ENCODE data around the gene SLC16A8.
"Not testable (repeated sequence)": the region's sequence is repeated elsewhere in the genome, so short reads cannot be mapped to it uniquely, and the experiment has no call there.

Gene SLC16A8

DNA sequence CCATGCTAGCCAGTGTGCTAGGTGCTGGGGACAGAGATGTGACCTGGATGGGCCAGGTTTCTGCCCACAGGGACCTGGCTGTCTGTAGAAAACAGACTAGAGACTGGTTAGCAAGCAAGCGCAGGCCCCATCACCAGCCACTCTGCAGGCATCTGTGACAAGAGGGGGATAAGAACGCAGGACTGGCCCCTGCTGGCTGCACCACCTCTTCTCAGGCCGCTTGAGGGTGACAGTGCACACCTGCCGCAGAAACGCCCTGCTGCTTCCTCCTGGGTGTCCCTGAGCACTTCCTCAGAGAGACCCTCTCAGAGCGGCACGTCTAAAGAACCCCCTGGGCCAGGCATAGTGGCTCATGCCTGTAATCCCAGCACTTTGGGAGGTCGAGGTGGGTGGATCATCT is 32.7 kb downstream of the SLC16A8 start:
- DNase-seq (ENCODE audit: extremely low spot score, insufficient read length, low read depth) (no peak), FAIRE-seq (no peak)

DNA sequence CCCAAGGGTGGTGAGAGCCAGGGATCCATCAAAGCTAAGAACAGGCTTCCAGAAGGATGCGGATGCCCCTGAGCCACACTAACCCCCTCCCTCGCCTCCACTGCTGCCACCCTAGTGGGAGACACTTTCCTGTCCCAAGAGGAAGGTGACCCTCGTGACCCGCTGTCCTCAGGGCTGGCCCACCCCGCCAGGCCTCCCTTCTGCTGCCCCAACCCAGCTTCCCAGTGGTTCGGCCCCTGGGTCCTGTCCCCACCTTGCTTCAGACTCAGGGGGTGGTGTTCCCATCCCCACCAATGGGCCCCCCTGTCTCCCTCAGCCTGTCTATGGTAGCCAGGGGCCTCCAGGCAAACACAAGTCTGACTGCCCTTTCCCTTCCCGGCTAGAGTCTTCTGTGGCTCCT is 33.3 kb downstream of the SLC16A8 start:
- FAIRE-seq (no peak), DNase-seq (ENCODE audit: extremely low spot score, insufficient read length, low read depth) (no peak)

DNA sequence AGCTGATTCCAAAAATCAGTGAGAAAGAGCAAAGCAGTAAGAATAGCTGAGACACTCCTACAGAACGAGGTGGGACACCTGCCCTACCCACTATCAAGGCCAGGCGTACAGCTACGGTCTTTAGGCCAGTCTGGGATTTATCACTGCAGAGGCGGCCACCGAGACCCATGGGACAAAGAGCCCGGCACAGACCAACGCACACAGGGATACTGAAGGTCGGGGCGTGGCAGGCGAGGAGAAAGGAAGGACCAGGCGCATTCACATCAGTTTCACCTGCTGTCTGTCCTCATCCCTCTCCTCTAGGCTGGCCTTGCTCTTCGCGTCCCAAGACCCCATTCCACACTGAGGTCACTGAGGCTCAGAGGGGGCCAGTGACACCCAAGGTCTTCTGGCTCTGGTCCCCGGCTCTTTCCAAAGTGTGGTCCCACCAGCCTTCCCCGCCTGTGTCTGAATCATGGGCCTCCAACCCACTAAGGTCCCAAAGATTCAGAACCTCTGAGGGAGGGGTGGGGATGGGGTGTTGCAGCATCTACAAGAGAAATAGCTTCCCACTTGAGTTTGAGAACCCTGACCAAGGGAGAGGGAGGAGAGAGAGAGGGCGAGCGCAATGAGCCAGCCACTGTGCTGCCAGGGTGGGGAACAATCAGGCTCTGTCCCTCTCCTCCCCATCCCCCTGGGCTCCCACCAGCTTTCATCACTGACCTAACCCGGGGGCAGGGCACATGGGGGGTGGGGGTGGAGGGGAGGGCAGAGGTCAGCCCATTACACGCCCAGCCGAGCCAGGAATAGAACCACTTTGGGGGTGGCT is 34.0 kb downstream of the SLC16A8 start:
- DNase-seq (ENCODE audit: extremely low spot score, insufficient read length, low read depth) (no peak), FAIRE-seq (no peak)

DNA sequence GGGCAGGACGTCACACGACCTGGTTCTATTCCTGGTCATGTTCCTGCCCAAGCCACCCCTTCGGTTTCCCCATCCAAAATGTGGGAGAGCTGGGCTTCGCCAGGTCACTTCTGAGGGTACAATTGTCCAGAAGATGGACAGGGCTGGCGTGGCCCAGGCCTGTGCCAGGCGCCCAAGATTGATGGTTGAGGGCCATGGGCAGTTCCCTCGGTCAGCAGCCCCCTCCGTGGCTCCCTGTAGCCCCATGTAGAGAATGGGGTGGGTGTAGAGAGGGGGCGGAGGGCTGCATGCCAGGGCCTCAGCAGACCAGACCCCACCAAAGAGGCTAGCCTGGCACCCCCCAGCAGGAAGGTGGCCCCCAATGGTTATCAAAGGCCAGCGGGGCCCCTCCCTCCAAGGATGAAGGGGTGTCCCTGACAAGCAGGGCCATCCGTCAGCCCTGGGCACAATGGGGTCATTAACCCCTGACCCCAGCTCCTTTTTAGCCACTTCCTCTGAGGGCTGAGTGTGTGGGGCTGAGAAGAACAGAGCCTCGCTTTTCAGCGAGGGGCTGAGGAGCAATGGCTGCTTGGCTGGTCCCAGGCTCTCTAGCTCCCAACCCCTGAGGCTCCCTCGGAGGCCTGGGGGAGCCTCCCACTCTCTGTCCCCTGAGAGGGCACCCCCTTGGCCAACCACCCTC is 37.8 kb downstream of the SLC16A8 start:
- DNase-seq (ENCODE audit: extremely low spot score, insufficient read length, low read depth) (no peak), FAIRE-seq (no peak)

DNA sequence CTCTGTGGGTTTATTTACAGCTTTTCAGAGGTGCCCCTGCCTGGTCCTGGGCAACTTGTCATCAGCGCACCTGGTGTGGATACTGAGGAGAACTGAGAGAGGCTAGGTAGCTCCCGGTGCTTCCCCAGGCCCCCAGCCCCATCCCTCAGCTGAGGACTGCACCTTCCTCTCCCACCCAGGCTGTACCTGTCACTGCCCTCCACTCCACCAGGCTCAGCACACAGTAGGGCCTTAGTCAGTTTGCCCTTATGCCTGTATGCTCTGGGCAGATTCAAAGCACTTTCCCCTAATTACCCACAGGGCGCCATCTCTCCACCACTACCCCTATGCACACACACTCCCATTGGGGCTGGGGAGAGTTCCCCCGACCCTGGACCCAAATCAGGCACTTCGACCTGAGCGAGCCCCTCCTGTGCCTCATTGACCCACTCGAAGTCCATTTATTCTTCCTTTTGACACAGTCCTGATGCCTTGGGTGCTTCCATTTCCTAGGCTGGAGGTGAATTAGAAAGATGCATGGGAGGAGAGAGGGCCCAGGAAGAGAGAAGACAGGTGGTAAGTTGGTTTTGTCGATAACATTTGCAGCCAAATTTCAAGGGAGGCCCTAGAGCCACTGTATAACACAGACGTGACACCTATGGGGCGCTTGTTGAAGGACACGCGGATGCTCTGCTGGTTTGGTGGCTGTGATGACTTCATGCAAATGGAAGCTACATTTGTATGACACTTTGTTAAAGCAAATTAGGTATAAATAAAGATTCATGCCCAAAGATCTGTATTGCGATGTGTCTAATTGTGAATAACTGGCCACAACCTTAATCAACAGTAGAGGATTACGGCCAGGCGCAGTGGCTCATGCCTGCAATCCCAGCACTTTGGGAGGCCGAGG is 40.6 kb downstream of the SLC16A8 start:
- FAIRE-seq (no peak), DNase-seq (ENCODE audit: extremely low spot score, insufficient read length, low read depth) (no peak)

DNA sequence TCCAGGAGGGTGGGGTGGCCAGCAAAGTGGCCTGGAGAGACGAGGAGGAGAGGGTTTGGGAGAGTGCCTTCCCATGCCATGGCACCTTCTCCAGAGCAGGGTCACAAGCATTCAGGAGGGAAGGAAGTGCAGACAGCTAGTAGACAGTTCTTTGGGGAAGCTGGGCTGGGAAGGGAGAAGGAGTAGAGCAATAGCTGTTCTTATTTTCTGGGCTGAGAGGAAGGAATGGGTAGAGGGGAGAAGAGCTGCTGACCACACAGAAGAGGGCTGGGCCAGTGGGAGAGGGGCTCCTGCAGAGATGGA is 41.5 kb downstream of the SLC16A8 start:
- DNase-seq (ENCODE audit: extremely low spot score, insufficient read length, low read depth): no peak

DNA sequence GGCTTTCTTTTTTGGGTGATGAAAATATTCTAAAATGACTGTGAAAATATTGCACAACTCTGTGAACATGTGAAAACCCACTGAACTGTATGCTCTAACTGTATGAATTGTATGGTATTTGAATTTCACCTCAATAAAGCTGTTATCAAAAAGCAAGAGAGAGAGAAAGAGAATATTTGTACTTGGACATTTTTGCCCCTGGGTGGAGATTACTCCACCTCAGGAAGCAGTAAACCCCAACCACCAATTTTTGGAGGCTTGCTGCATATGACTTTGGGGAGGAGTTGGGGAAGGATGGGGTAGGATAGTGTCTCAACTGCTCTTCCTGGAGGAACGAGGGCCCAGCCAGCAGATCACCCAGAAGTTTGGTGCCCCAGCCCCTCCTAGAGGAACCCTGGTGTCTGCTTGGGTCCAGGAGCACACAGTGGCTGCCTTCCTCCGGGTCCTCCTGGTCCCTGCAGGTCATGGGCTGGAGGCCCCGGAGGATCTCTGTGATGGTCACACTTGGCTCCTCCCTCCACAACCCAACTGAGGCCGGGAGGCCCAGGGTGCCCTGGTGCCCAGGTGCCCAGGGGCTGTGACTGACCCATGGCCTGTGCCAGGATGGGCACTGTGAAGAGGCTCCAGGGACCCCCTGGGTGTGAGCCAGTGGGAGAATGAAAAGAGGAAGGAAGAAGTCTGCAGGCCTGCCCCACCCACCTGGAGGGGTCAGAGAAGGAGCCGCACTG is 42.1 kb downstream of the SLC16A8 start:
- FAIRE-seq: no peak
- DNase-seq (ENCODE audit: extremely low spot score, insufficient read length, low read depth): no peak

More for the DNA sequence above, 41.5 kb downstream of the SLC16A8 start:
- FAIRE-seq: no peak

DNA sequence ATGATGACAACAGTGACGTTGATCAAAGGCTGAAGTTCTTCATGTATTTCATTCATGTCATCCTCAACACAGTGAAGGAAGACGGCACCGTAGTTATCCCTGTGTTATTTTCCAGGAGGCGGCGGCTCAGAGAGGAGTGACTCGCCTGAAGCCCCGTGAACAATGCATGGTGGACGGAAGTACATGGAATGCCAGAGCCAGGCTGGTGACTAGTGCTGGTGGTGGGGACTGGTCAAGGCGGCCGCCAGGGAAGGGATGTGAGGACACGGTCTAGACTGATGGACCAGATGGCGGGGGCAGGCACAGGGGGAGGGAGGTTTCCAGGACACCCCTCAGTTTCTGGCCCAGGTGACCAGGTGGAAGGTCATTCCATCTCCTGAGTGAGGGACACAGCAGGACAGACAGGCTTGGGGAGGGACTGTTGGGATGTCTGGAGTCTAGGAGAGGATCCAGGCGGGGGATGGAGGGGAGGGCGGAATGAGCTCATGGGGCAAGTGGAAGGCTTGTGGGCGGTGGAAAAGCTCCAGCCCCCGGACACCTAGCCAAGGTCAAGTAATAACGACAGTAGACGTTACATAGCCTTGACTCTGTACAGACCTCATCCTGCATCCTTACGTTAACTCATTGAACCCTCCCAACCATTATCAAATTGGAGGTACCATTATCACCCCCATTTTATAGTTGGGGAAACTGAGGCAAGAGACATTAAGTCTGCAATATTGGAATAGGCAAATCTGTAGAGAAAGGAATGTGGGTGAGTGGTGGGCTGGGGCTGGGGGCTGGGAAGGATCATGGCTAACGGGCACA is 42.8 kb downstream of the SLC16A8 start:
- FAIRE-seq (no peak), DNase-seq (ENCODE audit: extremely low spot score, insufficient read length, low read depth) (no peak)

DNA sequence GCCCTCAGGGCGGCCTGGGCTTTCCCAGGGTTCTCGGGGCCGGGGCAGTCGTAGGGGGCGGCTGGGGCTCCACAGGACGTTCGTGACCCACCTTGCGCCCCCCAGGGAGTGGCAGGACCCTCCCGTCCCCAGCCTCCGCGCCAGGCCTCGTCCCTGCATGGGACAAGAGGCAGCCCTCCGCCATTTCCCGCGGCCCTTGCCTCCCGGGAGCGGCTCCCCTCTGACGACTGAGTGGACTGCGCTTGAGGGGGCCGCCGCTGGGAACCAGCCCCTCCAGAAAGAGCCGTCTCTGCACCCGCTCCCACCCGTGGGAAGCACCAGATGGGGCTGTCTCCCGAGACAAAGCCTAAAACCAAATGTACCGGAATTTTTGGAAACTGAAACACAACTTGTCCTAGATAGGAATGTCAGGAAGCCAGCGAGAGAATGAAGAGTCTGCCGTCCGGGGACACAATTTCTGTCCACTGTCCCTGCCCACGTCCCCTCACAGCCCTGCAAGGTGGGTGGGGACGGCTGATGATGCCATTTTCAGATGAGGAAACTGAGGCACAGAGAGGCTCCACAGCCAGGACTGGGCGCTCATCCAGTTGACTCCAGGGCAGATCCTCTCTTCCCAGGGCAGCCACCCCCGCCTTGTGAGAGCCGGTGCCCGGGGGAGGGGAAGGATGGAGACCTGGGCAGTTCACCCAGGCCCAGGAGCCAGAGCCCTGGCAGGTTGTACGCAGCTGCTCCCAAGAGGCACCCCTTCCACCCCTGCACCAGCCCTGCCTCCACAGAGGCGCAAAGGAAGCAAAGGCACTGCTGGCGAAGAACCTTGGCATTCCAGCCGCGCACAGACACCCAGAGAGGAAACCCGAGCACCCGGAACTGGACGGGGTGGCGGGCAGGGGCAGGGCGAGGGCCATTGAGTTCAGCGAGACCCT is 44.8 kb downstream of the SLC16A8 start:
- DNase-seq (ENCODE audit: extremely low spot score, insufficient read length, low read depth) (no peak), FAIRE-seq (no peak)

DNA sequence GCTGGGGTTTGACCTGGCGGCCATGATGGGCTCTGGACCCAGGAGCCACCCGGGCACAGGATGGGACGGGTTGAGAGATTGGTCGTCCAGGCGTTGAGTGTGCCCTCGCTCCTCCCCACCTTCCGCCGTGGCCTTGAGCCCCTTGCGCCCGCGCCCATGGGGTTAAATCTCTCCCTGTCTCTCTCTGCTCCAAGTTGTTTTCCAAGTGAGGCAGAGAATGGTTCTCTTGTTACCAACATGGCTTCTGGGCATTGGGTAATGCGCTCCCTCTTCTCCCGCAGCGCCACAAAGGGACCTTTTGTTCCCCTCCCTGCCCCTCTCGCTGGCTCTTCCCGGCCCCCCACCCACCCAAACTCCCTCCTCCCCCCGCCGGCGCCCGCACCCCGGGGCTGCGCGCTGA is 45.6 kb downstream of the SLC16A8 start:
- DNase-seq (ENCODE audit: extremely low spot score, insufficient read length, low read depth): no peak
- no peak for FAIRE-seq

DNA sequence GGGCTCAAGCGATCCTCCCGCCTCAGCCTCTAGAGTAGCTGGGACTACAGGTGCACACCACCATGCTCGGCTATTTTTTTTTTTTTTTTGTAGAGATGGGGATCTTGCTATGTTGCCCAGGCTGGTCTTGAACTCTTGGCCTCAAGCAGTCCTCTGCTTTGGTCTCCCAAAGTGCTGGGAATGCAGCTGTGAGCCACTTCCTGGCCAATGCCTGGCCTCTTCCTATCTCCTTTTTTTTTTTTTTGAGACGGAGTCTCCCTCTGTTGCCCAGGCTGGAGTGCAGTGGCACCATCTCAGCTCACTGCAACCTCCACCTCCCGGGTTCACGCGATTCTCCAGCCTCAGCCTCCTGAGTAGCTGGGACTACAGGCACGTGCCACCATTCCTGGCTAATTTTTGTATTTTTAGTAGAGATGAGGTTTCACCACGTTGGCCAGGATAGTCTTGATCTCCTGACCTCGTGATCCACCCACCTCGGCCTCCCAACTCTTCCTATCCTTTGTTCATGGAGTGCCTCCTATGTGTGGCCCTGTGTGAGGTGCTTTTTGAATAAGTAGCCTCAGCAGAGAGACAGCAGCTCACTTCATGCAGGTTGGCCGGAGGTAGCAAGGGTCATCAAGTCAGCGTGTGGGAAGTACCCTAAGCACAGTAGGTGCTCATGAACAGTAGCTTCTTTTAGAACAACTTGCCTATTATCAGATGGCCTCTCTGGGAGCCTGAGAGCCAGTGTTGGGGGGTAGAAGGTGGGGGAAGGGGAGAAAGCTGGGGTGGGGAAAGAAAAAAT is 46.4 kb downstream of the SLC16A8 start:
- not testable (repeated sequence) for FAIRE-seq; DNase-seq (ENCODE audit: extremely low spot score, insufficient read length, low read depth)

DNA sequence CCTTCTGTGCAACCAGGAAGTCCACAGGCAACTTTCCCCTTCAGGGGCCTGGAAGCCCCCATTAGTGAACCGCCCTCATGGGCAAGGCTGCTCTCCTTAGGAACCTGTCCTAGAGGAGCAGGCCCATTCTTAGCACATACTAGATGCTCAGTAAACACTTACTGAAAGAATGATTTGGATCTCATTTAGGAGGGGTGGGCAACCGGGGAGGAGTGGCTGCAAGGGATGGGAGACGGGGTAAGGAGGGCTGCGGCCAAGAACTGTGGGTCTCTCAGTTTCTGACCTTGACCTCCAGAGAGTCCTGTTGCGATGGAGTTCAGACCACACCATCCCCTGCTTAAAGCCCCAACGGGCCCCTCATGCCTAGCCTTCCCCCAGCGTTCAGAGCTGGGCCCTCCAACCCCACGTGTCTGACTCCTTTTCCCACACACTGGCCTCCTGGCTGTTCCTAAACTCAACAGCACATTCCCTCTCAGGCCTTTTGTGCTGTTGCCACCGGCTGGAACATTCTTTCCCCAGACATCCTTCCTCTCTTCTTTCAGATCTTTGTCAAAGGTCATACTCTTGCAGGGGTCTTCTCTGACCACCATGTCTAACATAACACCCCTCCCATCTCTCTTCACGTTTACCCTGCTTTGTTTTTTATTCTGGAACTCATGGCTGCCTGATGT is 47.5 kb downstream of the SLC16A8 start:
- DNase-seq (ENCODE audit: extremely low spot score, insufficient read length, low read depth): no peak
- no peak for FAIRE-seq

DNA sequence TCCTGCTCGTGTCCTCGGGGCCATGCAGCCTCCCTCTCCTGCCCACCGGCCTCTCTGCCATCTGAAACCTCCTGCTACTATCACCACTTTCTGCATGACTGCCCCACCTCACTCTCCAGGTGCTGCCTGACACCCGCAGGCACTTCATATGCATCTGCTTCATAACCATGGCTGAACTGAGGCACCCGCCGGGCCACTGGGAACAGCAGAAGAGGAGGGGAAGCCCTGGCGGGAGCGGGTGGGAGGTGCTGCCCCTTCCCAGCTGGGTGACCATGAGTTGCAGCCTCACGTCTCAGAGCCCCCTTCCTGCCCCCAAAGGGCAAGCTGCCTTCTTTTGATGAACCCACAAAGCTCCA is 48.5 kb downstream of the SLC16A8 start:
- no peak for FAIRE-seq
- no peak for DNase-seq (ENCODE audit: extremely low spot score, insufficient read length, low read depth)

DNA sequence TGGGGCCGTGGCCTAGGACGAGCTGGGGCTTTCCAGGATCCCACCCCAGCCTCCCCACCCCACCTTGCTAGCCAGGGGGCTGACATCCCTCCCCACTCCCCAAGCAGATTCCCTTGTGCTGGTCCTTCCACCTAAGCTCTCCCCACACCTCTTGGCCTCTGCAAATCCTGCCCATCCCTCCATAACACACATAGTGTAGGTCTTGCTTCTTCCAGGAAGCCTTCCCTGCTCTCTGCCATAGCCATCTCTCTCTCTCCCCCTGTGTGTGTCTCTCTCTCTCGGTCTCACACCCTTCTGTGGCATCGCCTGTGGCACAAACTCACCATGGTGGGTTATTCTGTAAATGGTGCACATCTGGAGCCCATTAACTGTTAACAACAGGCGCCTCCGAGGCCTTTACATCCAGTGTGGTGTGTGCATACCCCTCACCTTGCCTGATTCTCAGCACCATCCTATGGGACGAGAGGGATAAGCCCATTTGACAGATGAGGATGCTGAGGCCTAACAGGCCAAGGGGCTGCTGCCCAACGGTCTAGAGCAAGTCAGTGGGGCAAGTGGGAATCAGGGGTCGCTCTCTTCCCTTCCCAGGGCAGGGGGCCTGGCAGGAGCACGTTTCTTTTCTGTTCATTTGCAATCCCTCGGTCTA is 49.0 kb downstream of the SLC16A8 start:
- FAIRE-seq (no peak), DNase-seq (ENCODE audit: extremely low spot score, insufficient read length, low read depth) (no peak)

DNA sequence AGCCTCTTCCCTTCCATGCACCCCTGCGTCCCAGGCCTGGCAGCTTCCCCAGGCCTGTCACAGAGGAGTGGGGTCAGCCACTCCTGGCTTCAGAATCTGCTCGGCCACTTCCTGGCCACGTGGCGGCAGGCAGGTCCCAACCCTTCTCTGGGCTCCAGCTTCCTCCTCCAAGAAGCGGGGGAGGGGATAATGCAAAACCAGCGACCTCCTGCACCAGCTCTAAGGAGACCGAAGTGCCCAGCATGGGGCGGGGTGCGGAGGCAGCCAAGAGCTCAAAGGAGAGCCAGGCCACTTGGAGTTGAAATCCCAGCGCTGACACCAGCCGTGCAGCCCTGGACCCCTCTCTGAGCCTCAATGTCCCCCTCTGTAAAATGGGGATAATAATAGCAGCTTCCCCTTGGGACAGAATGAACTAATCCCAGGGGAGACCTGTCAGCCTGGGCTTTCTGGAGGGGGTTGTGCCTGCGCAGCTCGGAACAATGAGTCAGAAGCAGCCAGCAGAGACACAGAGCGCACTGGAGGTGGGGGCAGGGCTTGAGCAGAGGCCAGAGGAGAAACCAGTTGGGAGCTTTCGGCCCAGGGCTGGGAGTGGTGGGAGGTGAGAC is 49.6 kb downstream of the SLC16A8 start:
- FAIRE-seq (no peak), DNase-seq (ENCODE audit: extremely low spot score, insufficient read length, low read depth) (no peak)

DNA sequence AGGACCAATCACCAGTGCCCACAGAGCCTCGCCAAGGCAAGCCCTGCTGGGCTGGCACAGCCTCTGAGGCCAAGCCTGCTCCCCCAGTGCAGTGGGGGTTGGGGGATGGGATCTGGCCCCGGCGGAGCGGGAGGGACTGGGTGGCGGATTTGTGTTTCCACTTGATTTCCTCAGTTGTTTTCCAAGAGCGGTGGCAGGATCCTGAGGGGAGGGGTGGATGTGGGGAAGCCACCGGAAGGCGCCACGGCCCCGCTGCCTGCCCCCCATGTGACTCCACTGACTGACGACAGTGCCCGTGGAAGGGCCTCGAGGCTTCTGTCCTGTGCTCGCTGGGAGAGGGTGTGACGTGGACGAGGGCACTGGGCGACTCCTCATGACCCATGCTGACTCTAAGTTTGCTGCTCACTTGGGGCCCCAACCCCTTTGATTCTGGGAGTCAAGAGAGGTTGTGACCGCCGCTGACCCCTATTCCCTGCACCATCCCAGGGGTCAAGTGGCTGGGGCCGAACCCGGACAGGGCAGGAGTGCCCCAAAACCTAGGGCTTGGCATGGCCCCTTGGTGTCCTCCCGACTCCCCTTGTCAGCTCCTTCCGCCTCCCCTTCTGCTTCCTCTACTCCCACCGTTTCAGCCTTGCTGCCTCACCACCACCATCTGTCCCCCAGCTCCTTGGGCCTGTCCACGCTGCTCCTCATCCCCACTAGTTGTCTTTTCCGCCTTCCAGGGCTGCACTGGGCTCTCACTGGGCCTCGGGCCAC is 50.3 kb downstream of the SLC16A8 start:
- no peak for DNase-seq (ENCODE audit: extremely low spot score, insufficient read length, low read depth)
- no peak for FAIRE-seq

All from GM18507 (cell line).